Nasal cavity respiratory epithelium epithelial cell of viscerocranial mucosa (primary cell): ENCODE measurements around the gene AMTN. TPM values are rescaled to one million over a fixed set of nuclear protein-coding genes. Genes with fewer than 3 reads are reported as not detected.

Experiments
- total RNA-seq: library from RNA; depleted of rRNA; stranded (reverse); fragments of >200 nt; gene quantifications from 2 replicates; pipeline ENCODE4 v1.2.3, GENCODE V29; 2014

The AMTN gene
- 0.34 and 1.3 TPM in 2 replicates for total RNA-seq

GRCh38 chr4:70518269-70518668 lies at the start of gene AMTN:
TSS of gene AMTN (plus strand) at chr4:70518569. CDS start at chr4:70518778, 209 bp downstream.

GRCh38 chr4:70471897-70472296 lies 46.5 kb upstream of the AMTN start, which contains the start of gene MUC7:
TSS of gene MUC7 (plus strand) at chr4:70472197. CDS start at chr4:70474022, 1,825 bp downstream.

Other genes with a start within 250 kb of the AMTN start
- not detected in 2 replicates for gene CABS1, start 183.6 kb upstream of the AMTN start, total RNA-seq
- gene SMR3A, start 157.8 kb upstream of the AMTN start, total RNA-seq, result not detected in 2 replicates
- gene SMR3B, start 135.4 kb upstream of the AMTN start, total RNA-seq, result not detected in 2 replicates
- not detected in 2 replicates for gene OPRPN, start 120.6 kb upstream of the AMTN start, total RNA-seq
- not detected in 2 replicates for gene MUC7, start 46.4 kb upstream of the AMTN start, total RNA-seq
- not detected in 2 replicates for gene AMBN, start 73.7 kb downstream of the AMTN start, total RNA-seq
- not detected in 2 replicates for gene ENAM, start 110.2 kb downstream of the AMTN start, total RNA-seq
- gene JCHAIN, start 147.9 kb downstream of the AMTN start, total RNA-seq, result 0.34 TPM in 1 of 2 replicates, not detected in the other
- 19.5 and 36.2 TPM in 2 replicates for gene UTP3, start 170.0 kb downstream of the AMTN start, total RNA-seq
- gene RUFY3, start 203.4 kb downstream of the AMTN start, total RNA-seq, result 40.0 and 63.1 TPM in 2 replicates